Activated T-helper 1 cell treated with anti-CD3 and anti-CD28 coated beads, Interleukin-2, amount 50 U/mL, for 16 hours (primary cell): ENCODE results near the gene SUSD1.

ENCODE experiments used
- DNase-seq, 2 donors: peaks; one replicate each; pipeline ENCODE4 v3.0.0-alpha.2; 2020; ENCODE audit warnings: low read depth in 1 of 2, low spot score in 1 of 2

Gene SUSD1

GRCh38 chr9:111993319-111993718 lies 181.8 kb downstream of the SUSD1 start:
- DNase-seq: no peak

- no peak for DNase-seq
Observed at GRCh38 chr9:111992523-111992922, 182.6 kb downstream of the SUSD1 start.

- no peak for DNase-seq
Observed at GRCh38 chr9:111991179-111991578, 183.9 kb downstream of the SUSD1 start.
